Thyroid gland (tissue), 4 donors: ENCODE measurements around the gene GRM4.

ENCODE experiments used
- CTCF ChIP-seq, 6 experiments: fragments of 200-600 bp in 3 of 6; fragments of 450-650 bp in 3 of 6; sonication (generic) in 3 of 6; IDR thresholded peaks; one replicate each; pipeline ENCODE4 v1.5.1; 2016 to 2019; ENCODE audit warnings: antibody characterized with exemption in 6 of 6, mild to moderate bottlenecking in 2 of 6, inconsistent platforms in 1 of 6, moderate library complexity in 1 of 6
- POLR2A ChIP-seq, 2 donors: fragments of 450-650 bp; IDR thresholded peaks; one replicate each; pipeline ENCODE4 v1.6.1; 2017; ENCODE audit warnings: antibody characterized with exemption in 2 of 2, mild to moderate bottlenecking in 2 of 2, moderate library complexity in 1 of 2

GRCh38 chr6:34065466-34066217, 80.2 kb downstream of the GRM4 start:
- TF ChIP-seq CTCF (IDR thresholded peaks at IDR 0.05), result no peak
- TF ChIP-seq POLR2A (IDR thresholded peaks at IDR 0.05), result no peak
